ENCODE measurements around the gene SH3TC1.

The SH3TC1 gene

GRCh38 chr4:8247047-8247930, 48.2 kb downstream of the SH3TC1 start:
- DNase-seq: no peak

GRCh38 chr4:8248091-8248490, 49.0 kb downstream of the SH3TC1 start:
- no peak for DNase-seq

GRCh38 chr4:8250227-8250626, 51.1 kb downstream of the SH3TC1 start:
- no peak for DNase-seq

DNA sequence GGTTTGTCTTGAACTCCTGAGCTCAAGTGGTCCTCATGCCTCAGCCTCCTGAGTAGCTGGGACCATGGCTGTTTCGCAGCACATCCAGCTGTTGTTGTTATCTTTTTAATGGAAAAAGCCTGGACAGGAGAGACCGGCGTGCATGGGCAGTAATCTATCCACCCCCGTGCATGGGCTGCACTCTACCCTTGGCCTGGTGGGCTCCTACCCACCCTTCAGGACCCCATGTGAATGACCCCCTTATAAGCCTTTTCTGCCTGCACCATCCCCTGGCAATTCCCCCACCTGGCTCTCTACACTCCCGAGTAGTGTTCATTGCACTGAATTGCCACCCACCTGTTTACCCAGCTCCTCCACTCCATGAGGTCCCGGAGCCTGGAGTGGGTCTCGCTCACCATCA, 51.5 kb downstream of the SH3TC1 start:
- DNase-seq: no peak

- no peak for DNase-seq
Observed at GRCh38 chr4:8251110-8251883, 52.2 kb downstream of the SH3TC1 start.

DNA sequence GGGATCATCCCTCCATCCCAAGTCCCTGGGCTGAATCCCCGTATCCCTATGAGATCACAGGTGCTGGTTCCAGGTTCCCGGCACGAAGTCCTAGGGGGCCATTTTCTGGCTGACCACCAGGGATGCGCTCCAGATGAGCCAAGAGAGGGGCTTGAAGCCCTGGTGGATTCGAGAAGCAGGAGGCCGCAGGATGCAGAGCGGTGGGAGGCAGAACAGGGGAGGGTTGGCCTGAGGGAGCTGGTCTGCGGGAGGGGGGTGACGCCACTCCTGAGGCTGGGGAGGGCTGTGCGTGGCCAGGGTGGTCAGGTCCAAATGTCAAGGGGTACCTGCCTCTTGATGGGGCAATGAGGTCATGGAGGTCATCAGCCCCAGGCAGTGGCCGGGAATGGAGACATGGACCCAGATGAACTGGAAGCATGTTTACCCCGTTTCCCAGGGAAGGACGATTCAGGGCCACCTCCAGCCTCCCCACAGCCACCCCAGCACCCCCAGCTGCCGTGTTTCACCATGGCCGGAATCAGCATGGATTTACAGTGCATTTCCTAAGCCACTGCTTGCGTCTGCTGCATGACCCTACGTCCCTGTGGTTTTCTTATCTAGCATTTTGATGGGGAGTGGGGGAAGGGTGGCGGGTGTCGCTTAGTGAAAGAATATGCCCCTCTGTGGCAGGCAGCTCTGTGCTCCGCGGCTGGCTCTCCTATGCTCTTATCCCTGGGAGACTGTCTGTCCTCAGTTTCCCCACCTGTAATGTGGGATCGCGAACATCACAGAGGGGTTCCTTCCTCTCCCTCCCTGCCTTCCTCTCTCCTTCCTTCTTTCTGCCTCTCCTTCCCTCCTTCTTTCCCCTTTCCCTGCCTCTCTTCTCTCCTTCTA, 53.4 kb downstream of the SH3TC1 start:
- no peak for DNase-seq

- DNase-seq: no peak
Observed at GRCh38 chr4:8254076-8254475, 55.0 kb downstream of the SH3TC1 start.

DNA sequence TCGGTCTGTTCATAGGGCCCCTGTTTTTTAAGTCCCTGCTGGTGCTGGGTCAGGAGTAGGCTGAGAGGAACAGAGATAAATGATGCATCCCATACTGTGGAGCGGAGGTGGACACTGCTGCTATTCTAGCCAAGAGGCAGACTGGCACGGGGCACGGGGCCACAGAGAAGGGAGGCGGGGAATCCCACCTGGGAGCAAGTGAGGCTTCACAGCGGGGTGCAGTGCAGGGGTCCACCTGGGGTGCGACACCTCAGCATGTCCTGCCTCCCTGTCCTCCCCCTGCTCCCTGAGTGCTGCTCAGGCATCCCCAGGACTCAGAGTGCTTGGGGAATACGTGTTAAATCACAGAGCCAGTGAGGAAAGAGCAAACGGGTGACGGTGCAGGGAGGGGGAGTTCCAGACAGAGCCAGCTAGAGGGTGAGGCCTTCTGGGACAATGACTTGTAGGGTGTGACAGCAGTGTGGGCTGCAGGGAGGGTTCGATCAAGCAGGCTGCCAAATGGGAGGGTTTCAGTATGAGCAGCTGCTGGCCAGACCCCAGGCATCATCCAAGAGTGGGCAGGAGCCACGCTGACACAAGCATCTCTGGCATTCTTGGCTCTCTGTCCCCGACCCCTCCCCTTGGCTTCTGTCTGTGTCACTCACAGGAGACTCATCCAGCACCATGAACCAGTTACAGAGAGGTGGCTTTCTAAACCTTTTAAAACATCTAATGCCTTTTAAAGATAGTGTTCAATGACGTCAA, 56.8 kb downstream of the SH3TC1 start:
- DNase-seq: no peak

GRCh38 chr4:8257854-8258253, 58.8 kb downstream of the SH3TC1 start:
- DNase-seq: no peak

- no peak for DNase-seq
Observed at GRCh38 chr4:8258552-8259212, 59.6 kb downstream of the SH3TC1 start.

DNA sequence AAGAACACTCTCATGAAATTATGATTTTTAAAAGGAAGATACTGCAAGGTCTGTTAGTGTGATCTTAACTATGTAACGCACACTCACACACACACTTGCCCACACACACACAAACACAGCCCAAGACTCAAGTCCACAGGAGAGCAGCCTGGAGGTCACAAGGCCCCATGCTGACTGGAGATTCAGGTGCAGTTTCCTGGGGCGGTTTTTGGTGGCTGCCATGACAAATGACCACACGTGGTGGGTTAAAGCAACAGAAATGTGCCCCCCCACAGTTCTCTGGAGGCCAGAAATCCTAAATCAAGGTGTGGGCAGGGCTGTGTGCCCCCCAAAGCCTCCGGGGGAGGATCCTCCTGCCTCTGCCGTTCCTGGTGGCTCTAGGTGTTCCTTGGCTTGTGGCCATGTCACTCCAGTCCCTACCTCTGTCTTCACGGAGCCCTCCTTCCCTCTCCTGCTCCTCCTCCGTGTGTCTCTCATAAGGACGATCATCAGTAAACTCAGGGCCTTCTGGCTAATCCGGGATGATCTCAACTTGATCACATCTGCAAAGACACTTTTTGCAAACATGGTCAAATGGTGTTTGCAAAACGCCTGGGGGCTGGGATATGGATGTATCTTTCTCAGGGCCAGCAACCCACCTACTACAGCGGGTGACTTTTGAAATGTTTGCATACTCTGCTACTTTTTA, 60.8 kb downstream of the SH3TC1 start:
- no peak for DNase-seq

- DNase-seq: no peak
Observed at GRCh38 chr4:8260656-8261111, 61.6 kb downstream of the SH3TC1 start.

DNA sequence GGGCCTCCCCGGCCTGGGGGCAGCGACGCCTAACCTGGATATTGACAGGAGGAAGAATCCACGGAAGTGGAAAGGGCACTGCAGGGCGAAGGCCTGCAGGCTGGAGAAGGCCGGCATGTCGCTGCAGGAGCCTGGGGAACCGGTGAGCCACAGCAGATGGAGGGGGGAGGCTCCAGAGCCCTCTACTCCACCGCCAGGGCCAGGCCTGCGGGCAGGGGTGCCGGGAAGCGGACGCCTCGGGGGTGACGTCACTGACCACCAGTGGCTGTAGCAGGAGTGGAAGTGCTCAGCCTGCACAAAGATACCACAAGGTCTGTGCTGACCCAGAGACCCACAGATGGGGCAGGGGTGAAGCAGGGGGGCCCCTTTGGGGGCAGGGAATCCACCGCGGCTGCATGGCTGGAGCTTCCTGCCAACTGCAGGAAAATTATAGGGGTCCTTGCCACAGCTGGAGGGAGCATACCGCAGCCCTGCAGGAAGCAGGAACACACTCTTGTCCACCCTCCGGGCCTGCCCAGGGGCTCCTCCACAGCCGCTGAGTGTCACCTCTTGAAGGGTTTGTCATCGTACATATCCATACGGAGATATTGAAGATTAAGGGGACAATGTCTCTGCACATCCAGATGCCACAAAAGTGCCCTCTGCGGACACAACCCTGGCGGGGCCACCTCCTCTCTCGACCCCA, 62.9 kb downstream of the SH3TC1 start:
- no peak for DNase-seq

GRCh38 chr4:8262637-8263322, 63.7 kb downstream of the SH3TC1 start:
- no peak for DNase-seq

DNA sequence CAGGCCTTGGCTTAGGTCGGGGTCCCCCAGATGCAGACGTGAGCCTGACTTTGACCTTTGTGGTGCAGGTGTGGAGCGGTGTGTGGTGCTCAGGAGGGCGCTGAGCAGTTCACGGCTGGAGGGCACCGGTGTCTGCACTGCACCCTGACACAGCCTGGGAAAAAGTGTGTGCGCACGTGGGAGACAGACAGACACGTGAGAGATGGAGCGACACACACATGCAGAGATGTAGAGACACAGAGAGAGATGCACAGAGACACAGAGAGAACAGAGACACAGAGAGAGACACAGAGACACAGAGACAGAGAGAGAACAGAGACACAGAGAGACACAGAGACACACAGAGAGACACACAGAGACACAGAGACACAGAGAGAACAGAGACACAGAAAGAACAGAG, 64.3 kb downstream of the SH3TC1 start:
- DNase-seq: no peak

GRCh38 chr4:8264106-8264505, 65.0 kb downstream of the SH3TC1 start:
- no peak for DNase-seq

DNA sequence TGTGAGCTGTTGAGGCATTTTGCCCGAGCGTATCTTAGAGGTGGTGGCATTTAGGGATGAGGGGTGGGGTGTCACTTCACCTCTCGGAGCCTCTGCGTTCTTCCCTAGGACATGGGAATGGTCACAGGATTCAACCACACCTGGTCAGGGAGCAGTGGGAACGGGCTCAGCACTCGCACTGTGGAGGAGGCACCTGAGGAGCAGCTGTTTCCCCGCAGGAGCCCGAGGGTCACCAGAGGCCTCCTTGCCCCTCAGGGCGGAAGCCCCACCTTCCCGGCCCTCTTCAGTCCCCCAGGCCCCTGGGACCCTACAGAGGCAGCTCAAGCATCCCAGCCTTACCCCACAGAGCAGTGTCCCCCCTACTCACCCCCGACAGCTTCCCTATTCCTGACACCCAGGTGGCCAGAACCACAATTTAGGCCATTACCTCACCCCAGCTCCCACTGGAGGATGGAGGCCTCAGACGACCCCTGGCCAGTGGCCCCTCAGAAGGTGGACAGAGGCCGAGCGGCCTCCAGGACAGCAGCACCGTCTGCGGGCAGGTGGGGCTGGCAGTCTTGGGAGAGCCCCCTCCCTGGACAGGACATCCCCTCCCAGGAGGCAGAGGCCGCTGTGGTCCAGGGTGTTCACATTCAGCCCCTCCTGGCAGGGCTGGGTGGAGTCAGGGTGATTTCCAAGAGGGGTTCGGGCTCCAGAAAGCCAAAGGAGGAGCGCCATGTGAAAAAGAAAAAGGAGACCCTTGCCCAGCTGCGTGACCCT, 66.3 kb downstream of the SH3TC1 start:
- DNase-seq: no peak

- DNase-seq: no peak
Observed at GRCh38 chr4:8266088-8266487, 67.0 kb downstream of the SH3TC1 start.

GRCh38 chr4:8266508-8266907, 67.4 kb downstream of the SH3TC1 start:
- DNase-seq: no peak

Measured in NCI-H1930 (cell line).